GM18511 (cell line): ENCODE measurements around the gene CLEC1A.
A peak's percentile ranks its signal among the peaks of the same experiment; 100 is the strongest.

Experiments
- ATAC-seq: cut with Tn5 transposase; IDR thresholded peaks from one replicate; pipeline ENCODE4 v1.9.1; 2021; ENCODE audit warnings: mild to moderate bottlenecking, moderate library complexity; ENCODE audit not compliant: unreplicated experiment

CLEC1A gene

DNA sequence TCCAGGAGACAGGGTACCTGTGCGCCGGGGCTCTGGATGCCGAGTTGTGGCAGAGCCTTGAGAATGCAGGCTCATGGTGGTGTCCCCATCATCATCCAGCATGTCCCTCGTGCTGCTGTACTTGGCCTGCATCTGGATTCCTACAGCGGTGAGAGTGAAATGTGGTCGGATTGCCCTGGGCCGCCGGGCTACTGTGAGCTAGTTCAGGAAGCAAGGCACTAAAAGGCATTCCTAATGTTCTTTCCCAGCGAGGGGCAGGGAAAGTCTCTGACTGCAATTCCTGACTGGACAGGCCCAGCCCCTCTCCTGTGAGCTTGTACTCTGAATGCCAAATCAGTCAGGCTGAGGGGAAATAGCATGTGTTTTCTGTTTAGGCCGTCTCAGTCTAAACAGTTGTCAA is at the start of gene CLEC1A:
Gene CLEC1A, minus strand, starts transcription at position 195 of the 400 bp plus-strand sequence. Its CDS starts 63 bp downstream, at position 132.
- ATAC-seq = no peak

DNA sequence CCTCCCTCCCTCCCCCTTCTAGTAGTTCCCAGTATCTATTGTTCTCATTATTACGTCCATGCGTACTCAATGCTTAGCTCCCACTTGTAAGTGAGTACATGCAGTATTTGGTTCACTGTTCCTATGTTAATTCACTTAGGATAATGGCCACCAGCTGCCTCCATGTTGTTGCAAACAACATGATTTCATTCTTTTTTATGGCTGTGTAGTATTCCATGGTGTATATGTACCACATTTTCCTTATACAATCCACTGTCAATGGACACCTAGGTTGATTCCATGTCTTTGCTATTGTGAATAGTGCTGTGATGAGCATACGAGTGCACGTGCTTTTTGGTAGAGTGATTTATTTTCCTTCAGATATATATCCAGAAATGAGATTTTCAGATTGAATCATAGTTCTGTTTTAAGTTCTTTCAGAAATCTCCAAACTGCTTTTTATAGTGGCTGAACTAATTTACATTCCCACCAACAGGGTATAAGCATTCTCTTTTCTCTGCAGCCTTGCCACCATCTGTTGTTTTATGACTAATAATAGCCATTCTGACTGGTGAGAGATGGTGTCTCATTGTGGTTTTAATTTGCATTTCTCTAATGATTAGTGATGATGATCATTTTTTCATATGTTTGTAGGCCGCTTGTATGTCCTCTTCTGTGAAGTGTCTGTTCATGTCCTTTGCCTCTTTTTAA is 49.1 kb upstream of the CLEC1A start:
- ATAC-seq = peak; percentile 83

DNA sequence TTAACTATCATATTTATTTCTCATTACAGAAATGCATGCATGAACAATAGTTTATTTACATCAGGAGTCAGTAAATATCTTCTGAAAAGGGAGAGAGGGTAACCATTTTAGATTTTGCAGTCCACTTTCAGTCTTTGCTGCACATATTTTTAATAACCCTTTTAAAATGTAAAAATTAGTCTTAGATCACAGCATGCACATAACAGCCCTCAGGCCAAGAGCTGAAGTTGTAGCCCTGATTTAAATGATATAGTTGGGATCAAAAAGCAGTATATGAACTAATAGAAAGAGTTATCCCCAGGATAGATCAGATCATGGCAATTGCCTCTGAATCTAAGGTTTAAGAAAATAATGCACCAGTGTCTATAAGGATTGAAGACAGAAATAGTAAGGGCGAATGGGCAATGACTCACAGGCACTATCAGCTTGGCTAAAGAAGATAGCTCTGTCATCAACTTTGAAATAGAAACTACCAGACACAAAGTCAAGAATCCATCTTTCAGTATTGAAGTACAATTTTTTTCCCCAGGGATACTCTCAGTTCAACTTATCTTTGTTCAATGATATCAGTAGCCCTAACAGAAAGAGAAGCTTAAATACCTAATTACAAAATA is 44.3 kb upstream of the CLEC1A start:
- ATAC-seq = no peak

DNA sequence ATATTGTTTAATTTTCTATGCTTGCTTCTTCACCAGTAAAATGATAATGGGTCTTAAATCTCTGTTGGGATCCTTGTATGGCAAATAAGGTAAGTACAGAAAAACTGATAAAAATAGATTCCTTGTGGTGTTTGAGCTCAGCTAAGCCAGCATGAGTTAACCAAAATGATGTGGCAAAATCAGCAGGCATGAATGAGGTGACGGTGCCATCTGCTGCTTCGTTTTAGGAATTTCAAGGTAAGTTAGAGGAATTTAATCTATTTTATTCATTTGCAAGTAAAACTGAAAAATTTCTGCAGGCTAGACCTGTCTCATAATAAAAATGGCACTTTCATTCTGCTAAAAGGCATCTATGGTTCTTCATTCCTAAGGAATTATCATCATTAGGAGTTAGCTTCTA is 41.2 kb upstream of the CLEC1A start:
- no peak for ATAC-seq

GRCh38 chr12:10136637-10137205 is 37.9 kb upstream of the CLEC1A start:
- no peak for ATAC-seq

- ATAC-seq = no peak
These were observed 36.3 kb upstream of the CLEC1A start for GRCh38 chr12:10135126-10135525.

DNA sequence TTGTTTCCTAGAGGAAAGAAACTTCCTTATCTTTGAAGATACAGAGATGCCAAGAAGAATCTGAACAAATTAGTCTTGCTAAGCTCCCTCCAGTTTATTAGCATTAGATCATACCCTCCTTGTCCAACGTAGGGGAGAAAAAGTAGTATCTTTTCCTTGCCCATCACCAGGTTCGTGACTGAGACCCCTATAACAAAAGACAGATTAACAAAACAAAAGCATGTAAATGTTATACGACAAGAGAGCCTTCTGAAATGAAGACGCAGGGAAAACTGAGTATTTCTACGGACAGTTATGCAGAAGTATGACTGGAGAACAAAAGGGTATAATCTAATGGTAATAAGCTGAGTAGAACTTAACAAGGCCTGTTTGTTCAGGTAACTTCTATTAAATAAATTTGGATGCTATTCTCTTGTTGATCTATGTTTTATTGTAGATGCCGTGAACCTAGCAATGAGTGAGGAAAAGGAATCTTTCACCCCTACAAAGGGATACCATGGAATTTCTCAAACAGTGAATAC is 34.1 kb upstream of the CLEC1A start:
- ATAC-seq = no peak

DNA sequence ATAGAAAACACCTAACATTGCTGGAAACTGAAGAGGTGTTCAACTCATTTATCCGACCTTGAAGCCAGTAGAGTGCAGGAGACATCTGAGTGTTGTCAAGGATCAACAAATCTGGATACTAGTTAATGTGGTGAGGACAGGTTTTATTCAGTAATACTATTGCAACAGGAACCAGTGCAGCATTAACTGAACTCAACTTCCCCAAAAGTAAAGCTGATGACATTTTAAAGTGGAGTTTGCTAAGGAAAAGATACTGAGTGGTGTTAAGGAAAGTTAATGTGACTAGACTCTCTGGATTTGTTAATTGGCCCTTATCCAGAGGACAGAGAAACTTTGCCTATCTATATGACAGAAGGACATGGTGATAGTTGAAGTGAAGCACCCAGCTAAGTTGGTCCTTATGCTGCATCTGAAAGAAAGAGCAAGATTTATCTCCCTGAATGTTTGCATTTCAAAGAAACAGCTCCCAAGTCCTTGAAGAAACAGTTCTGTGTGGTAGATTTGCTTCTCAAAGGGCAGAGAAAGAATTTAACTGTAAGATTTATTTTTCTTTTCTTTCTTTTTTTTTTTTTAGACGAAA is 32.4 kb upstream of the CLEC1A start:
- no peak for ATAC-seq

DNA sequence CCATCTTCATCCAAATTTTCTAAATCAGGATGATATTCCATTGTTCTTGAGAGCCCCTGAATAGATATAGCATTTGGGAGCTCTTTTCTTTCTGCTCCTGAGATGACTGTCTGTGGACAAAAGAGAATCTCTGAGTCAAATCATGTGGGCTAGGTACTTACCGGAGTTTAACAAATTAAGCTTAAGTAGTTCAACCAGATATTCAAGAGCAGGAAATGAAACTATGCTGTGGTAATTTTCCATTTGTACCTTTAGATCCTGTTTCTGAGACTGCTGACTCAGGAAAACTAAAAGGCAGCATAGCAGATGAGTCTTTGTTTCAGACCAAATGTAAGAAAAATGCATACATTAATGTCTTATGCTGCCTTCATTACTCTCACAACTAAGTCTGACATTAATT is 31.3 kb upstream of the CLEC1A start, which contains the start of gene CLEC7A:
Gene CLEC7A, minus strand, starts transcription at position 158 of the 400 bp plus-strand sequence. Its CDS starts 117 bp downstream, at position 41.
- ATAC-seq = peak; percentile 93

- ATAC-seq = no peak
These were observed 29.9 kb upstream of the CLEC1A start for GRCh38 chr12:10128687-10129086.

GRCh38 chr12:10126413-10126812 is 27.6 kb upstream of the CLEC1A start:
- no peak for ATAC-seq

DNA sequence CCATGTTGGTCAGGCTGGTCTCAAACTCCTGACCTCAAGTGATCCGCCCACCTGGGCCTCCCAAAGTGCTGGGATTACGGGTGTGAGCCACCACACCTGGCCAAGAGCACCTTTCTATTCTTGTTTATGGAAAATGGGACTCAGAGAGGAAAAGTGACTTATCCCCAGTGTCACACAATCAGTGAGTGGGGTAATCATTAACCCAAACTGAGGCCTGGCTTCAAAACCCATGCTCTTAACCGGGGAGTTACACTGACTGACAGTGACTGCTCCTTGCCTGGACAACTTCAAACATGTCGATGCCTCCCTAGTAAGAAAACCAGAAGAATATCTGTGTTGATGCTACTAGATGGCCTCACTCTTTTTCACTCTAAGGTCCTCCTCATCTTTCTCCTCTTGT is 23.9 kb upstream of the CLEC1A start:
- no peak for ATAC-seq

DNA sequence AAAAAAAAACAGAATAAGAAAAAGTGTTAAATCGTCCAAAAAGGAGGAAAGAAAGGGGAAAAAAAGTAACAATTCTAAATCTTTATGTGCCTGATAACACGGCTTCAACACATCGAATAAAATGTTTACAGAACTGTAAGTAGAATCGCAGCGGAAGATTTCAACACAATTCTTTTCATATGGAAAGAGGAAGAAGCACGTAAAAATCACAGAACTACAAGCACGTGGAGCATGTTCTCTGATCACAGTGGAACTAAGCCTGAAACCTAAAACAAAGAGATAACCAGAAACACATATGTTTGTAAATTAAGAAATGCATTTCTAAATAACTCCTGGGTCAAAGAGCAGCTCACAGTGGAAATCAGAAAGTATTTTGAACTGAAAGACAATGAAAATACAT is 22.5 kb upstream of the CLEC1A start:
- ATAC-seq = no peak

DNA sequence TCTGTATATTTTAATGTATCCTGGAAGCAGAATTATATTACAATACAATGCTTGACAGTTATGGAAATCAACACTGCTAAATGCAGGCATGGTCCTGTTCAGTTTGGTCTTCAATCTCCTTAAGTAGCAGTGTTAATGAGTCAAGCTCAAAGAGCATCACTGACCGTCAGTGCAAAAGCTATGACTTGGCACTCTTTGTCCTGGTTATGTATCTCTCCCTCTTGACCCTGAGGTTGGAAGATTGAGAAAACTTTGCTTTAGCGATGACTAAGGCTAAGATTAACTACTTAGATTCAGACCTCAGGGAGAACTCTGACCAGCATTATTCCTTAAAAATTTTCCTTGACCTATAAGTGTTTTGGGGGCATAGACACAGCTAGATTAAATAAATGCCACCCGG is 20.3 kb upstream of the CLEC1A start:
- no peak for ATAC-seq

- no peak for ATAC-seq
These were observed 17.1 kb upstream of the CLEC1A start for GRCh38 chr12:10115890-10116289.

GRCh38 chr12:10115311-10115710 is 16.5 kb upstream of the CLEC1A start:
- no peak for ATAC-seq

GRCh38 chr12:10113920-10114319 is 15.1 kb upstream of the CLEC1A start:
- ATAC-seq = no peak

DNA sequence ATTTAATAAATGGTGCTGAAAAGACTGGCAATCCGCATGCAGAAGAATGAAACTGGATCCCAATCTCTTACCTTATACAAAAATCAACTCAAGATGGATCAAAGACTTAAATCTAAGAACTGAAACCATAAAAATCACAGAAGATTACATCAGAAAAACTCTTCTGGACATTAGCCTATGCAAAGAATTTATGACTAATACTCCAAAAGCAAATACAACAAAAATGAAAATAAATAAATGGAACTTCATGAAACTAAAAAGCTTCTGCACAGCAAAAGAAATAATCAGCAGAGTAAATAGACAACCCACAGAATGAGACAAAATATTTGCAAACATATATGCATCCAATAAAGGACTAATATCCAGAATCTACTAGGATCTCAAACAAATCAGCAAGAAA is 14.3 kb upstream of the CLEC1A start:
- ATAC-seq = no peak

GRCh38 chr12:10111451-10111850 is 12.7 kb upstream of the CLEC1A start:
- ATAC-seq = no peak

- ATAC-seq = no peak
These were observed 11.6 kb upstream of the CLEC1A start for GRCh38 chr12:10110256-10110844.

- no peak for ATAC-seq
These were observed 3.5 kb upstream of the CLEC1A start for GRCh38 chr12:10102322-10102721.
